Activated T-helper 9 cell treated with anti-CD3 and anti-CD28 coated beads, Interleukin-2, amount 50 U/mL, for 16 hours (primary cell): Measurements from ENCODE around the gene PKM.

Experiments used
- DNase-seq: peaks from one replicate; pipeline ENCODE4 v3.0.0-alpha.2; 2020; ENCODE audit warnings: low read depth

The PKM gene

GRCh38 chr15:72200395-72201237, 30.4 kb downstream of the PKM start:
- no peak for DNase-seq

- peak; percentile 50 for DNase-seq
Observed at GRCh38 chr15:72199721-72200212, 31.2 kb downstream of the PKM start.

- DNase-seq = no peak
Observed at GRCh38 chr15:72199205-72199515, 31.8 kb downstream of the PKM start.

GRCh38 chr15:72198356-72199204, 32.4 kb downstream of the PKM start:
- no peak for DNase-seq

GRCh38 chr15:72197460-72198355, 33.3 kb downstream of the PKM start, which contains the start of gene GRAMD2A:
GRAMD2A (minus strand) TSS chr15:72197787.
- peak; percentile 11 for DNase-seq

- DNase-seq = no peak
Observed at GRCh38 chr15:72197041-72197459, 33.9 kb downstream of the PKM start.

GRCh38 chr15:72196409-72197040, 34.5 kb downstream of the PKM start:
- no peak for DNase-seq

GRCh38 chr15:72195101-72195511, 35.9 kb downstream of the PKM start:
- no peak for DNase-seq

GRCh38 chr15:72193836-72194396, 37.1 kb downstream of the PKM start:
- DNase-seq = no peak

- no peak for DNase-seq
Observed at GRCh38 chr15:72192416-72192815, 38.6 kb downstream of the PKM start.

- no peak for DNase-seq
Observed at GRCh38 chr15:72189250-72189902, 41.6 kb downstream of the PKM start.

- DNase-seq = no peak
Observed at GRCh38 chr15:72184165-72184811, 46.7 kb downstream of the PKM start.

- no peak for DNase-seq
Observed at GRCh38 chr15:72183781-72184164, 47.2 kb downstream of the PKM start.

- no peak for DNase-seq
Observed at GRCh38 chr15:72182673-72183072, 48.3 kb downstream of the PKM start.

GRCh38 chr15:72182244-72182643, 48.7 kb downstream of the PKM start:
- no peak for DNase-seq

GRCh38 chr15:72180761-72181324, 50.1 kb downstream of the PKM start:
- DNase-seq = no peak

- DNase-seq = no peak
Observed at GRCh38 chr15:72179950-72180581, 50.9 kb downstream of the PKM start.

GRCh38 chr15:72178976-72179585, 51.9 kb downstream of the PKM start:
- no peak for DNase-seq

- no peak for DNase-seq
Observed at GRCh38 chr15:72176743-72177142, 54.2 kb downstream of the PKM start.
